Neural crest cell (in vitro differentiated cells): ENCODE results near the gene SLC6A19. TPM values are rescaled to one million over a fixed set of nuclear protein-coding genes. Genes with fewer than 3 reads are reported as not detected.

ENCODE experiments used
- DNase-seq: peaks from one replicate; pipeline ENCODE4 v3.0.0; 2021; ENCODE audit warnings: low read depth, mixed read lengths, low spot score
- H3K27ac Mint-ChIP-seq: one replicate; pipeline ENCODE4 v1.8.0; 2021; ENCODE audit warnings: mild to moderate bottlenecking, mixed read lengths; ENCODE audit not compliant: unreplicated experiment
- H3K27me3 Mint-ChIP-seq: 2 replicates; pipeline ENCODE4 v1.8.0; 2021; ENCODE audit warnings: low read depth, mild to moderate bottlenecking, mixed read lengths
- H3K36me3 Mint-ChIP-seq: 2 replicates; pipeline ENCODE4 v1.8.0; 2021; ENCODE audit warnings: low read depth, mild to moderate bottlenecking, mixed read lengths
- H3K4me1 Mint-ChIP-seq: 2 replicates; pipeline ENCODE4 v1.8.0; 2021; ENCODE audit warnings: mixed read lengths
- H3K4me3 Mint-ChIP-seq: one replicate; pipeline ENCODE4 v1.8.0; 2021; ENCODE audit warnings: mild to moderate bottlenecking, mixed read lengths
- H3K9me3 Mint-ChIP-seq: 2 replicates; pipeline ENCODE4 v1.8.0; 2021; ENCODE audit warnings: mixed read lengths
- total RNA-seq: library from RNA; stranded (reverse); gene quantifications from 2 replicates; pipeline ENCODE4 v1.2.1, GENCODE V29; 2021
- TF ChIP-seq, protein P1 (sequence below): fragments of 200-600 bp; sonication (generic); conservative IDR thresholded peaks from 2 replicates; pipeline ENCODE4 v1.5.0; 2021; ENCODE audit warnings: antibody characterized with exemption, mild to moderate bottlenecking

Gene SLC6A19
- total RNA-seq, 1 donor from 2014 or later: not detected

DNA sequence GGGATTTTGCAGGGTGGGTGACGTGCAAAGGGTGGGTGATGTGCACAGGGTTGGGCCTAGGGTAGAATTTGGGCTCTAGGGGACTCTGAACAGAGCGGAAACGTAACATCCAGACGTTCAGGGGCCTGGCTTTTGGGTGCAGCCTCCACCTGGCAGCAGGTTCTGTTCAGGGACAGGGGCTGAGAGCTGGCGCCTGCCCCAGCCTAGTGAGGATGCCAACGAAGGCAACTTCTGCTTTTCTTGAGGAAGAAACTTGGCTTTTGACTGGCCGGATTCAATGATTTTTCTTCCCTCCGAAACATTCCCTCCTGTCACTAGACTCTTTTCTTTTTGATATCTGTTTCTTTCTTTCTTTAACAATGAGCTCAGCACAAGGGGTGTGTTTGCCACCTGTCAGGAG lies 38.6 kb upstream of the SLC6A19 start:
- Mint-ChIP-seq H3K36me3 (no peaks in the 10 kb centered on the region), H3K4me1 (peaks cover 14% of the 10 kb centered on the region), H3K9me3 (no peaks in the 10 kb centered on the region), H3K27me3 (peaks cover 23% of the 10 kb centered on the region), H3K4me3 (no peak overlapping the region), H3K27ac (no peak overlapping the region)
- no peak for DNase-seq
- TF ChIP-seq, protein P1, sequence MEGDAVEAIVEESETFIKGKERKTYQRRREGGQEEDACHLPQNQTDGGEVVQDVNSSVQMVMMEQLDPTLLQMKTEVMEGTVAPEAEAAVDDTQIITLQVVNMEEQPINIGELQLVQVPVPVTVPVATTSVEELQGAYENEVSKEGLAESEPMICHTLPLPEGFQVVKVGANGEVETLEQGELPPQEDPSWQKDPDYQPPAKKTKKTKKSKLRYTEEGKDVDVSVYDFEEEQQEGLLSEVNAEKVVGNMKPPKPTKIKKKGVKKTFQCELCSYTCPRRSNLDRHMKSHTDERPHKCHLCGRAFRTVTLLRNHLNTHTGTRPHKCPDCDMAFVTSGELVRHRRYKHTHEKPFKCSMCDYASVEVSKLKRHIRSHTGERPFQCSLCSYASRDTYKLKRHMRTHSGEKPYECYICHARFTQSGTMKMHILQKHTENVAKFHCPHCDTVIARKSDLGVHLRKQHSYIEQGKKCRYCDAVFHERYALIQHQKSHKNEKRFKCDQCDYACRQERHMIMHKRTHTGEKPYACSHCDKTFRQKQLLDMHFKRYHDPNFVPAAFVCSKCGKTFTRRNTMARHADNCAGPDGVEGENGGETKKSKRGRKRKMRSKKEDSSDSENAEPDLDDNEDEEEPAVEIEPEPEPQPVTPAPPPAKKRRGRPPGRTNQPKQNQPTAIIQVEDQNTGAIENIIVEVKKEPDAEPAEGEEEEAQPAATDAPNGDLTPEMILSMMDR: no peak

DNA sequence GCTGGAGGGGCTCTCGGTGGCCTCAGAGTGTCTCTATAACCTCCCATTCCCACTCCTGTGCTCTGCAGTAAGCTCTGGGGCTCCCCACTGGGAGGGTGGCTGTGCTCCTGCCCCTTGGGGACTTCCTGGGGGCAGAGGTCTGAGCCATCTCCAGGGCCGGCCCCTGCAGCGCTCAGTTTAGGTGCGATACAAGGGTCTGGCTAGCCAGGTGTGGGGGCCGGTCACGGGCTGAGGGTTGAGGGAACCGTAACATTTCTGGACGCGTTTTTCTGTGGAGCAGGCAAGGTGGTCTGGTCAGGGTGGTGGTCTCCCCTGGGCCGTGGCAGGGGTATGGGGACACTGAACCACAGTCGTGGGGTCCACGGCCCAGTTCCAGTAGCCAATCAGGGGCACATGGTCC lies 38.0 kb upstream of the SLC6A19 start:
- TF ChIP-seq, protein P1: no peak
- peaks cover 18% of the 10 kb centered on the region for H3K4me1 Mint-ChIP-seq
- no peaks in the 10 kb centered on the region for H3K36me3 Mint-ChIP-seq
- no peak overlapping the region for H3K27ac Mint-ChIP-seq
- no peak overlapping the region for H3K4me3 Mint-ChIP-seq
- H3K9me3 Mint-ChIP-seq: no peaks in the 10 kb centered on the region
- H3K27me3 Mint-ChIP-seq: peaks cover 16% of the 10 kb centered on the region
- DNase-seq: no peak

DNA sequence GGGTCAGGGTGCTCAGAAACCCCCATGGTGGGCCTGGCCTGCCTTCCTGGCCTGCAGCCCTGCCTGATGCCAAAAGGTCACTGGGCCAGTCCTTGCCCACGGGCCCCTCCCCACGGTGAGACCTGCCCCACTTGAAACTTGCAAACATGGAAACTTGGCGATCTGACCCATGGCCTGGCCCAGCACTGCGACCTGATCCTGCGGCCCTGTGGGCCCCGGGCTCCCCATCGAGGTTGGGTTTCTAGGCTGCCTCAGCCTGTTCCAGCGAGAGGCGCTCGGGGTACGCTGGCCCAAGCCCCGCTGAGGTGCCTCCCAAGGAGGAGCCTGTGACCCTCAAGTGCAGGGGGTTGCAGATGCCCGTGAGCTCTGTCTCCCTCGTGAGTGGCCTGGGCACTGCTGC lies 37.5 kb upstream of the SLC6A19 start:
- H3K27ac Mint-ChIP-seq: no peak overlapping the region
- DNase-seq: no peak
- TF ChIP-seq, protein P1: no peak
- H3K36me3 Mint-ChIP-seq: no peaks in the 10 kb centered on the region
- peaks cover 11% of the 10 kb centered on the region for H3K27me3 Mint-ChIP-seq
- H3K4me1 Mint-ChIP-seq: peaks cover 18% of the 10 kb centered on the region
- H3K9me3 Mint-ChIP-seq: no peaks in the 10 kb centered on the region
- no peak overlapping the region for H3K4me3 Mint-ChIP-seq

DNA sequence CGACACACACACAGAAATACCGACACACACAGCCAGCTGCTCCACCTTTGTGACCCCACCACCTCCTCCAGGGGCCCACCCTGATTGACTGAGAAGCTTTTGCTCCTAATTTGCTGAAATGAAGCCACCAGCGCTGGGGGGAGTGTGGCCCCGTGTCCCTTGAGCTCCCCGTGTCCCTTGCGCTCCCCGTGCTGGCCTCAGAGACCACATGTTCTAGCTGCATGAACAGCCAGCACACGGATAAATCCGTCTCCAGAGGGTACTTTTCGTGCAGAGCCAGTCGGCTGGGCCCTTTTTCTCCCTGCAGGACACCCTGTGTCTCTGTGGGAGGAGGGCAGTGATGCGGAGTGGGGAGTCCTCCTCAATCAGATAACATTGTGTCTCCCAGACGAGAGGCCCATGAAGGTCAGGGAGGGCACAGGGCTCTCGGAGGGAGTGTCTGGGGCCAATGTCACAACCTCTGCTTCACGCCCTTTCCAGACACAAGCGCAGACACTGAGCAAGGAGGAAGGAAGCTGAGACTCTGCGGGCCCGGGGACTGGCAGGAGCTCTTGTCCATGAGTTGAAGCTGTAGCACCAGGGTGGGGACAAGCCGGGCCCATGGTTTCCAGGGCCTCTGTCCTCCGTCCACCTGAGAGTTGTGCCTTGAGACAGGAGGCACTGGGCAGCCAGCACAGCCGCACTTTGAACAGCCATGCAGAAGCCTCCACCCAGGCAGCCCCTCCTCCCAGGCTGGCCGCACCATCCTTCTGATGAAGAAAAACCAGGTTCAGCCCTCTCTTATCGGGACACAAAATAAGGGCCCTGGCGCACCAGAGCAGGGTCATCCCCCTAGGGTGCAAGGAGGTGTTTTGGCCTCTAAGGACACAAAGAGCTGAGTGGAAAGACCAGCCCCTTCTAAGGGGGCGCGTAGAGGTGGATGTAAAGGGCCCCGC lies 36.4 kb upstream of the SLC6A19 start:
- H3K4me1 Mint-ChIP-seq: peaks cover 18% of the 10 kb centered on the region
- DNase-seq: no peak
- H3K27me3 Mint-ChIP-seq: peaks cover 2% of the 10 kb centered on the region
- peak overlapping the region; percentile 21 for H3K27ac Mint-ChIP-seq
- no peaks in the 10 kb centered on the region for H3K9me3 Mint-ChIP-seq
- TF ChIP-seq, protein P1: no peak
- no peaks in the 10 kb centered on the region for H3K36me3 Mint-ChIP-seq
- no peak overlapping the region for H3K4me3 Mint-ChIP-seq

DNA sequence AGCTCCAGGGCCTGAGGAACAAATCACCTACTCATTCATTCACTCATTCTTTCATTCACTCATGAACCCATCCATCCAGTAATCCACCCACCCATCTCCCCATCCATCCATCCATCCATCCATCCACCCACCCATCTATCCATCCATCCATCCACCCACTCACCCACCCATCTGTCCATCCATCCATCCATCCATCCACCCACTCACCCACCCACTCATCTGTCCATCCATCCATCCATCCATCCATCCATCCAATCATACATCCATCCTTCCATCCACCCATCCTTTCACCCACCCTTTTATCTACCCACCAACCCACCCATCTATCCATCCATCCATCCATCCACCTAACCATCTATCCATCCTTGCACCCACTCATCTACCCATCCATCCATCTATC lies 35.5 kb upstream of the SLC6A19 start:
- H3K27ac Mint-ChIP-seq: no peak overlapping the region
- TF ChIP-seq, protein P1: no peak
- no peaks in the 10 kb centered on the region for H3K9me3 Mint-ChIP-seq
- H3K4me3 Mint-ChIP-seq: no peak overlapping the region
- no peaks in the 10 kb centered on the region for H3K36me3 Mint-ChIP-seq
- peaks cover 18% of the 10 kb centered on the region for H3K4me1 Mint-ChIP-seq
- no peak for DNase-seq
- H3K27me3 Mint-ChIP-seq: no peaks in the 10 kb centered on the region
